ENCODE results near the gene VSTM5. TPM values are rescaled to one million over a fixed set of nuclear protein-coding genes. Genes with fewer than 3 reads are reported as not detected.

Gene VSTM5
- total RNA-seq, 1 experiment from 2014 or later = not detected

GRCh38 chr11:93772123-93772522 lies 78.3 kb downstream of the VSTM5 start:
- POLR2A ChIA-PET = interaction anchor here (1.0 to 5.3 kb wide), 2 partner anchors 11 to 31 kb away, joined by 3 to 27 read pairs; partner anchors contain the start of genes C11orf54, MED17 and TAF1D
- no TSS peak for BruUV-seq (replicated peaks)
- H3K36me3 Mint-ChIP-seq (ENCODE audit: insufficient read depth, unreplicated experiment) = no peaks in the 10 kb centered on the region

GRCh38 chr11:93770160-93770559 lies 80.3 kb downstream of the VSTM5 start:
- DNase-seq (ENCODE audit: unreplicated experiment) = no peak
- intact Hi-C loops (cut with micrococcal nuclease) = no loop called here
- Mint-ChIP-seq H3K4me1 (ENCODE audit: insufficient read depth, unreplicated experiment) (no peaks in the 10 kb centered on the region), H3K9me3 (ENCODE audit: unreplicated experiment) (no peaks in the 10 kb centered on the region), H3K4me3 (ENCODE audit: unreplicated experiment) (no peak overlapping the region), H3K36me3 (ENCODE audit: insufficient read depth, unreplicated experiment) (no peaks in the 10 kb centered on the region), H3K27me3 (ENCODE audit: insufficient read depth, unreplicated experiment) (no peaks in the 10 kb centered on the region), H3K27ac (ENCODE audit: low read depth, unreplicated experiment) (no peak overlapping the region)
- BruUV-seq (replicated peaks) = no TSS peak
- TF ChIP-seq, protein P1, sequence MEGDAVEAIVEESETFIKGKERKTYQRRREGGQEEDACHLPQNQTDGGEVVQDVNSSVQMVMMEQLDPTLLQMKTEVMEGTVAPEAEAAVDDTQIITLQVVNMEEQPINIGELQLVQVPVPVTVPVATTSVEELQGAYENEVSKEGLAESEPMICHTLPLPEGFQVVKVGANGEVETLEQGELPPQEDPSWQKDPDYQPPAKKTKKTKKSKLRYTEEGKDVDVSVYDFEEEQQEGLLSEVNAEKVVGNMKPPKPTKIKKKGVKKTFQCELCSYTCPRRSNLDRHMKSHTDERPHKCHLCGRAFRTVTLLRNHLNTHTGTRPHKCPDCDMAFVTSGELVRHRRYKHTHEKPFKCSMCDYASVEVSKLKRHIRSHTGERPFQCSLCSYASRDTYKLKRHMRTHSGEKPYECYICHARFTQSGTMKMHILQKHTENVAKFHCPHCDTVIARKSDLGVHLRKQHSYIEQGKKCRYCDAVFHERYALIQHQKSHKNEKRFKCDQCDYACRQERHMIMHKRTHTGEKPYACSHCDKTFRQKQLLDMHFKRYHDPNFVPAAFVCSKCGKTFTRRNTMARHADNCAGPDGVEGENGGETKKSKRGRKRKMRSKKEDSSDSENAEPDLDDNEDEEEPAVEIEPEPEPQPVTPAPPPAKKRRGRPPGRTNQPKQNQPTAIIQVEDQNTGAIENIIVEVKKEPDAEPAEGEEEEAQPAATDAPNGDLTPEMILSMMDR (IDR thresholded peaks at IDR 0.05; ENCODE audit: unreplicated experiment) = no peak
- CTCF ChIA-PET = no interaction called here
- POLR2A ChIA-PET = interaction anchor here (5.3 kb wide), 1 partner anchor 13 kb away, joined by 27 read pairs; the partner anchor contains the start of gene MED17

More at GRCh38 chr11:93772123-93772522, 78.3 kb downstream of the VSTM5 start:
- Mint-ChIP-seq H3K4me3 (ENCODE audit: unreplicated experiment) (no peak overlapping the region), H3K27ac (ENCODE audit: low read depth, unreplicated experiment) (no peak overlapping the region), H3K27me3 (ENCODE audit: insufficient read depth, unreplicated experiment) (no peaks in the 10 kb centered on the region), H3K9me3 (ENCODE audit: unreplicated experiment) (no peaks in the 10 kb centered on the region), H3K4me1 (ENCODE audit: insufficient read depth, unreplicated experiment) (no peaks in the 10 kb centered on the region)
- DNase-seq (ENCODE audit: unreplicated experiment) = no peak
- TF ChIP-seq, protein P1 (IDR thresholded peaks at IDR 0.05; ENCODE audit: unreplicated experiment) = no peak
- intact Hi-C loops (cut with micrococcal nuclease) = no loop called here
- CTCF ChIA-PET = no interaction called here

Other genes with a start within 250 kb of the VSTM5 start
- gene CEP295, start 188.9 kb downstream of the VSTM5 start, total RNA-seq (2022) = 9.5 and 11.1 TPM in 2 replicates
- gene TAF1D, start 109.1 kb downstream of the VSTM5 start, total RNA-seq (2022) = 165 and 212 TPM in 2 replicates
- 13.8 and 23.1 TPM in 2 replicates for gene C11orf54, start 108.9 kb downstream of the VSTM5 start, total RNA-seq (2022)
- gene MED17, start 66.3 kb downstream of the VSTM5 start, total RNA-seq (2022) = 42.2 and 43.9 TPM in 2 replicates
- not detected in 2 replicates for gene HEPHL1, start 170.7 kb upstream of the VSTM5 start, total RNA-seq (2022)

Data from MCF 10A (cell line).